ENCODE data around the gene ADCY7. TPM values are rescaled to one million over a fixed set of nuclear protein-coding genes. Genes with fewer than 3 reads are reported as not detected.

Gene ADCY7
- total and polyA plus RNA-seq, 3 donors from 2014 or later = 5.9 to 9.4 (median 5.9) TPM

- no peaks in the 10 kb centered on the region for H3K9me3 ChIP-seq
- no peaks in the 10 kb centered on the region for H3K36me3 ChIP-seq (ENCODE audit: low read depth, missing control alignments)
- H3K4me3 ChIP-seq = no peak overlapping the region
- no peaks in the 10 kb centered on the region for H3K27me3 ChIP-seq
- DNase-seq = no peak
- H3K27ac ChIP-seq = no peak overlapping the region
- TF ChIP-seq CTCF (IDR thresholded peaks at IDR 0.05) (no peak), POLR2A (IDR thresholded peaks at IDR 0.05) (no peak)
- H3K4me1 ChIP-seq = no peaks in the 10 kb centered on the region
- intact Hi-C loops (cut with DNase I; ENCODE audit: low total_unique reads) = no loop called here
- 43 to 91% methylated on average over 5 to 20 of the region's 20 CpGs for WGBS, 2 donors
These were observed 26.9 kb downstream of the ADCY7 start for GRCh38 chr16:50293041-50293783.

- H3K27me3 ChIP-seq = no peaks in the 10 kb centered on the region
- H3K36me3 ChIP-seq (ENCODE audit: low read depth, missing control alignments) = no peaks in the 10 kb centered on the region
- 91 to 94% methylated on average over 10 to 20 of the region's 20 CpGs for WGBS, 2 donors
- no peaks in the 10 kb centered on the region for H3K9me3 ChIP-seq
- no peak for DNase-seq
- TF ChIP-seq POLR2A (IDR thresholded peaks at IDR 0.05) = no peak
- no peak for TF ChIP-seq CTCF (IDR thresholded peaks at IDR 0.05)
- intact Hi-C loops (cut with DNase I; ENCODE audit: low total_unique reads) = no loop called here
- no peaks in the 10 kb centered on the region for H3K4me1 ChIP-seq
- H3K4me3 ChIP-seq = no peak overlapping the region
- no peak overlapping the region for H3K27ac ChIP-seq
These were observed 27.9 kb downstream of the ADCY7 start for GRCh38 chr16:50293994-50294855.

GRCh38 chr16:50294955-50295354, 28.6 kb downstream of the ADCY7 start:
- WGBS, 2 donors = 90 to 93% methylated on average over 4 of the region's 4 CpGs
- H3K27ac ChIP-seq = no peak overlapping the region
- H3K9me3 ChIP-seq = no peaks in the 10 kb centered on the region
- intact Hi-C loops (cut with DNase I; ENCODE audit: low total_unique reads) = no loop called here
- TF ChIP-seq CTCF (IDR thresholded peaks at IDR 0.05) = no peak
- no peak for TF ChIP-seq POLR2A (IDR thresholded peaks at IDR 0.05)
- no peak overlapping the region for H3K4me3 ChIP-seq
- H3K36me3 ChIP-seq (ENCODE audit: low read depth, missing control alignments) = no peaks in the 10 kb centered on the region
- no peaks in the 10 kb centered on the region for H3K4me1 ChIP-seq
- H3K27me3 ChIP-seq = no peaks in the 10 kb centered on the region
- DNase-seq = no peak

- Histone ChIP-seq H3K4me1 (no peaks in the 10 kb centered on the region), H3K36me3 (ENCODE audit: low read depth, missing control alignments) (no peaks in the 10 kb centered on the region), H3K27me3 (no peaks in the 10 kb centered on the region), H3K27ac (no peak overlapping the region), H3K9me3 (no peaks in the 10 kb centered on the region), H3K4me3 (no peak overlapping the region)
- WGBS, 2 donors = 91 to 93% methylated on average over 7 of the region's 7 CpGs
- no peak for TF ChIP-seq CTCF (IDR thresholded peaks at IDR 0.05)
- no peak for TF ChIP-seq POLR2A (IDR thresholded peaks at IDR 0.05)
- intact Hi-C loops (cut with DNase I; ENCODE audit: low total_unique reads) = no loop called here
- DNase-seq = no peak
These were observed 29.3 kb downstream of the ADCY7 start for GRCh38 chr16:50295541-50296132.
